H1 (cell line): ENCODE measurements around the gene RFFL.

Experiments
- CEBPB ChIP-seq: IDR thresholded peaks from 2 replicates; pipeline ENCODE4 v1.6.1; 2012; ENCODE audit warnings: low read depth, low read length
- FOSL1 ChIP-seq: IDR thresholded peaks from 2 replicates; pipeline ENCODE4 v1.6.1; 2011; ENCODE audit warnings: mild to moderate bottlenecking, low read depth, low read length, moderate library complexity; ENCODE audit not compliant: insufficient read depth
- POLR2A ChIP-seq, 2 experiments: IDR thresholded peaks; 1 replicate in 1 of 2; 2 replicates in 1 of 2; pipeline ENCODE4 v1.6.1; 2011; ENCODE audit warnings: low read depth in 2 of 2, low read length in 2 of 2, mild to moderate bottlenecking in 2 of 2; ENCODE audit errors: control extremely low read depth in 1 of 2
- SP2 ChIP-seq: IDR thresholded peaks from 2 replicates; pipeline ENCODE4 v1.6.1; 2012; ENCODE audit warnings: mild to moderate bottlenecking, low read length, inconsistent platforms
- SRF ChIP-seq: IDR thresholded peaks from 2 replicates; pipeline ENCODE4 v1.6.1; 2011; ENCODE audit warnings: mild to moderate bottlenecking, low read depth, low read length, moderate library complexity
- TAF7 ChIP-seq: optimal IDR thresholded peaks from 2 replicates; pipeline ENCODE3; 2011; ENCODE audit warnings: low read depth, mild to moderate bottlenecking, inconsistent platforms, low read length, moderate library complexity, borderline replicate concordance
- TCF12 ChIP-seq: IDR thresholded peaks from 2 replicates; pipeline ENCODE4 v1.6.1; 2011; ENCODE audit warnings: low read depth, mild to moderate bottlenecking, low read length

- no peak for TF ChIP-seq SP2
- no peak for TF ChIP-seq TCF12
- TF ChIP-seq POLR2A (IDR thresholded peaks at IDR 0.05; ENCODE audit: control extremely low read depth in 1 of 2, low read depth in 2 of 2, low read length in 2 of 2), result no peak
- no peak for TF ChIP-seq TAF7
- no peak for TF ChIP-seq FOSL1
- TF ChIP-seq CEBPB, result no peak
- no peak for TF ChIP-seq SRF
Measured at GRCh38 chr17:34979650-34980352, 83.7 kb downstream of the RFFL start.
